Transverse colon (tissue), 4 donors: Measurements from ENCODE around the gene CES5A. TPM values are rescaled to one million over a fixed set of nuclear protein-coding genes. Genes with fewer than 3 reads are reported as not detected.

Source experiments
- DNase-seq: peaks from one replicate; pipeline ENCODE4 v3.0.0-alpha.2; 2019
- H3K27ac ChIP-seq, 4 donors: fragments of 200-600 bp; sonication (generic); 2 replicates each; pipeline ENCODE4 v1.5.1; 2016 to 2018; ENCODE audit warnings: inconsistent platforms in 4 of 4
- H3K27me3 ChIP-seq: fragments of 200-600 bp; sonication (generic); 2 replicates; pipeline ENCODE4 v1.5.1; 2017; ENCODE audit warnings: inconsistent platforms
- H3K36me3 ChIP-seq, 4 donors: fragments of 200-600 bp; sonication (generic); 2 replicates each; pipeline ENCODE4 v1.5.1; 2017 to 2019; ENCODE audit warnings: inconsistent platforms in 4 of 4
- H3K4me1 ChIP-seq, 4 donors: fragments of 200-600 bp; sonication (generic); 2 replicates each; pipeline ENCODE4 v1.5.1; 2017 to 2020; ENCODE audit warnings: inconsistent platforms in 4 of 4
- H3K4me3 ChIP-seq, 4 donors: fragments of 200-600 bp; sonication (generic); 1 replicate in 1 of 4; 2 replicates in 3 of 4; pipeline versions ENCODE4 v1.5.1 to v1.6.1; 2017 to 2019; ENCODE audit warnings: inconsistent platforms in 4 of 4
- H3K9me3 ChIP-seq, 2 donors: fragments of 200-600 bp; sonication (generic); 2 replicates each; pipeline ENCODE4 v1.5.1; 2017 to 2019; ENCODE audit warnings: inconsistent platforms in 2 of 2
- EP300 ChIP-seq: sonication (generic); formaldehyde crosslinking; IDR thresholded peaks from one replicate; pipeline ENCODE4 v1.6.1; 2017; ENCODE audit warnings: antibody characterized with exemption, low read depth
- POLR2A ChIP-seq: fragments of 450-650 bp; IDR thresholded peaks from one replicate; pipeline ENCODE4 v1.6.1; 2016; ENCODE audit warnings: antibody characterized with exemption, mild to moderate bottlenecking, moderate library complexity
- POLR2AphosphoS5 ChIP-seq, 3 donors: sonication (generic); formaldehyde crosslinking; IDR thresholded peaks; one replicate each; pipeline ENCODE4 v1.6.1; 2016; ENCODE audit warnings: antibody characterized with exemption in 3 of 3
- WGBS, 2 donors: methylation state at CpG; one replicate each; pipeline ENCODE4 v1.1.5; 2018; ENCODE audit warnings: low coverage in 1 of 2; 5-methylcytosine and 5-hydroxymethylcytosine counted together
- in situ Hi-C, 4 donors: fragments of 200-750 bp; cut with MboI; loops; one replicate each; pipeline versions ENCODE4 v1.15.0 to v1.15.1; 2017; ENCODE audit warnings: low sequenced_read_pairs in 3 of 4, low pct_ligation_motif_present in 1 of 4, low pct_unique_long_range_greater_than_20kb in 1 of 4
- intact Hi-C: fragments of 100-400 bp; cut with DNase I; formaldehyde crosslinking; loops from one replicate; pipeline ENCODE4 v1.15.1; 2023; ENCODE audit warnings: low total_unique reads
- total RNA-seq, 4 donors: library from RNA; depleted of rRNA; stranded (reverse); fragments of >200 nt; gene quantifications; one replicate each; pipeline ENCODE4 v1.1.0, GENCODE V29; 2016
- TF ChIP-seq, protein P1 (sequence below), 5 experiments: fragments of 200-600 bp in 3 of 5; fragments of 450-650 bp in 2 of 5; sonication (generic) in 3 of 5; IDR thresholded peaks; 1 replicate in 2 of 5; 2 replicates in 3 of 5; pipeline ENCODE4 v1.5.1; 2016 to 2017; ENCODE audit warnings: antibody characterized with exemption in 5 of 5, inconsistent platforms in 3 of 5, mild to moderate bottlenecking in 2 of 5, moderate library complexity in 1 of 5

The CES5A gene
- total RNA-seq, 4 donors from 2014 or later: not detected

DNA sequence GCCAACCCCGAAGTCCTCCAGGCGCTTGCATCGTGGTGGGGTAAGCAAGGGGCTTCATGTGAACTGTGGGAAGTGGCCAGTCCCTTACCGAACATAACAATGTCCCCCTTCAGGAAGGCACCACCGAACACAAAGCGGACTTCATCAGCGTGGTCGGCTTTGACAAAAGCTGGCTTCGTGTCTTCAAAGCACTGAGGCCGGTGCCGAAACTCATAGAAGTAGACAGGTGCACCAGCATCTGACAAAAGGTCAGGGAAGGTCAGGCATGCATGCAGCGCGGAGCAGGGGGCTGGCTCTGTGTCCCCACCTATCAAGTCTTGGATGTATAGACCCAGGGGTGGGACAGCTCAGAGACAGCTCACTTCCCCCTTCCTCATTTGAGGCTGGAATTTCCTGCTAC is 25.6 kb downstream of the CES5A start:
- in situ Hi-C loops: loop anchor here in 3 of 4 donors (10.0 to 25.0 kb wide), 4 partner anchors 88 to 387 kb away; no protein-coding TSS in a partner anchor
- H3K27ac ChIP-seq: no peak overlapping the region
- H3K27me3 ChIP-seq: peaks cover 30% of the 10 kb centered on the region
- intact Hi-C loops: no loop called here
- 75% methylated on average over 13 of the region's 13 CpGs; no CpG with 5 or more reads in 1 of the 2 donors for WGBS, 2 donors
- no peaks in the 10 kb centered on the region for H3K4me1 ChIP-seq
- H3K36me3 ChIP-seq: no peaks in the 10 kb centered on the region
- TF ChIP-seq POLR2AphosphoS5 (IDR thresholded peaks at IDR 0.05) (no peak), POLR2A (no peak), EP300 (no peak)
- TF ChIP-seq, protein P1, sequence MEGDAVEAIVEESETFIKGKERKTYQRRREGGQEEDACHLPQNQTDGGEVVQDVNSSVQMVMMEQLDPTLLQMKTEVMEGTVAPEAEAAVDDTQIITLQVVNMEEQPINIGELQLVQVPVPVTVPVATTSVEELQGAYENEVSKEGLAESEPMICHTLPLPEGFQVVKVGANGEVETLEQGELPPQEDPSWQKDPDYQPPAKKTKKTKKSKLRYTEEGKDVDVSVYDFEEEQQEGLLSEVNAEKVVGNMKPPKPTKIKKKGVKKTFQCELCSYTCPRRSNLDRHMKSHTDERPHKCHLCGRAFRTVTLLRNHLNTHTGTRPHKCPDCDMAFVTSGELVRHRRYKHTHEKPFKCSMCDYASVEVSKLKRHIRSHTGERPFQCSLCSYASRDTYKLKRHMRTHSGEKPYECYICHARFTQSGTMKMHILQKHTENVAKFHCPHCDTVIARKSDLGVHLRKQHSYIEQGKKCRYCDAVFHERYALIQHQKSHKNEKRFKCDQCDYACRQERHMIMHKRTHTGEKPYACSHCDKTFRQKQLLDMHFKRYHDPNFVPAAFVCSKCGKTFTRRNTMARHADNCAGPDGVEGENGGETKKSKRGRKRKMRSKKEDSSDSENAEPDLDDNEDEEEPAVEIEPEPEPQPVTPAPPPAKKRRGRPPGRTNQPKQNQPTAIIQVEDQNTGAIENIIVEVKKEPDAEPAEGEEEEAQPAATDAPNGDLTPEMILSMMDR (IDR thresholded peaks at IDR 0.05): no peak
- no peak overlapping the region for H3K4me3 ChIP-seq
- no peaks in the 10 kb centered on the region for H3K9me3 ChIP-seq
- DNase-seq: no peak

GRCh38 chr16:55846598-55847346 is 28.4 kb downstream of the CES5A start:
- H3K27me3 ChIP-seq: peaks cover 30% of the 10 kb centered on the region
- H3K36me3 ChIP-seq: no peaks in the 10 kb centered on the region
- no peak overlapping the region for H3K4me3 ChIP-seq
- no peak for TF ChIP-seq POLR2AphosphoS5 (IDR thresholded peaks at IDR 0.05)
- TF ChIP-seq, protein P1 (IDR thresholded peaks at IDR 0.05): no peak
- TF ChIP-seq EP300: no peak
- TF ChIP-seq POLR2A: no peak
- no peaks in the 10 kb centered on the region for H3K4me1 ChIP-seq
- H3K9me3 ChIP-seq: no peaks in the 10 kb centered on the region
- 43 to 50% methylated on average over 3 to 11 of the region's 11 CpGs for WGBS, 2 donors
- no peak overlapping the region for H3K27ac ChIP-seq
- in situ Hi-C loops: loop anchor here in 3 of 4 donors (10.0 to 25.0 kb wide), 4 partner anchors 91 to 384 kb away; no protein-coding TSS in a partner anchor
- intact Hi-C loops: no loop called here
- DNase-seq: no peak

DNA sequence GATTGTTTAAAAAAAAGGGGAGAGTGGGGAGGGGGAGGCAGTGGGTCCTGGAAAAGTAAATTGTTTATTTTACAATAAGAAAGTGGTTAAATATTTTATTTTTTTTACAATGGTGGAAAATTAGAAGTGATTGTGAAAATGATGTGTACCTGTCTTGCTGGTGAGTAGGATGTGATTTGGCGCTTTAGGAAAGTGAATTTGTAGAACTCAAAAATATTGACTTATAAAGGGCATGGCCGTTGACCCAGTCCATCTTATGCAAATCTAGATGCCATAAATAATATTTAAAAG is 32.1 kb downstream of the CES5A start:
- H3K36me3 ChIP-seq: no peaks in the 10 kb centered on the region
- H3K27ac ChIP-seq: no peak overlapping the region
- intact Hi-C loops (loop anchor here (1.0 to 5.0 kb wide), 2 partner anchors 131 to 378 kb away; no protein-coding TSS in a partner anchor), in situ Hi-C loops (loop anchor here (5.0 to 25.0 kb wide), 7 partner anchors 94 to 381 kb away; no protein-coding TSS in a partner anchor)
- WGBS, 2 donors: 41 to 50% methylated on average over 2 of the region's 2 CpGs
- H3K4me1 ChIP-seq: no peaks in the 10 kb centered on the region
- H3K27me3 ChIP-seq: peaks cover 6% of the 10 kb centered on the region
- H3K4me3 ChIP-seq: no peak overlapping the region
- TF ChIP-seq POLR2AphosphoS5 (IDR thresholded peaks at IDR 0.05): no peak
- TF ChIP-seq, protein P1 (IDR thresholded peaks at IDR 0.05): no peak
- TF ChIP-seq POLR2A: no peak
- no peaks in the 10 kb centered on the region for H3K9me3 ChIP-seq
- no peak for DNase-seq

DNA sequence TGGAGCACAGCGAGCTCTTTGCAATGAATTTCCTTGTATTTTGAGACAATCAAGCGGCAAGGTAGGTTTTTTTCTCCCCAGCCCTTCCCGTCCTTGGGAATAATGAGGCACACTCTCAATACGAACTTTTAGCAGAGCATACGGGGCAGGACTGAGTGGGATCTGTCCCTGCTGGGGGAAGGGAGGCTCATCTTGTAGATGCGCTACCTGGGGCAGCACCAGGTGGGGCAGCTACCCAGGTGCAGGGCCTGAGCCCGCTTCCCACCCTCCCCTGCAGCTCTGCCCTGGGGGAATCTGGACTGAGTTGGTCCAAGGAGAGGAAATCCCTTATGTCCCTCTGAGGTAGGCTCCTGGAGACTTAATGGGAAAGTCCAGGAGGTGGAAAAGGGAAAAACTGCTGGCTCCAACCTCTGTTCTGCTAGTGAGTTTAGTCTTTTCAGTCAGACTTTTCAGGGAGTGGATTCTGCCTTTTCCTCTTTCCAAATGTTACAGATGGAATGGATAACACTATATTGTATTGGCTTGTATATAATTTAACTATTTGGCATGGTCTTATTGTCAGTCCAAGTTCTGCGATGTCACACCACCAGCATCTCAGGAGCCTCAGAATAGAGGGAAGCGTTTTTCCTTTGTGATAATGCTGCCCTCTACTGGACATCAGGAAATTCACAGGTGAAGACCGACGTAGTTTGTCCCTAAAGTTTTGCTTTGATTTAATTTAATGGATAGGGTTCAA is 32.6 kb downstream of the CES5A start:
- H3K9me3 ChIP-seq: no peaks in the 10 kb centered on the region
- no peaks in the 10 kb centered on the region for H3K4me1 ChIP-seq
- in situ Hi-C loops: loop anchor here (5.0 to 25.0 kb wide), 7 partner anchors 95 to 380 kb away; no protein-coding TSS in a partner anchor
- TF ChIP-seq, protein P1 (IDR thresholded peaks at IDR 0.05): peak; percentile 70 to 76 (median 75)
- TF ChIP-seq POLR2A: no peak
- H3K27ac ChIP-seq: no peak overlapping the region
- H3K4me3 ChIP-seq: no peak overlapping the region
- intact Hi-C loops: loop anchor here (1.0 to 5.0 kb wide), 2 partner anchors 130 to 377 kb away; no protein-coding TSS in a partner anchor
- H3K27me3 ChIP-seq: peaks cover 1% of the 10 kb centered on the region
- no peaks in the 10 kb centered on the region for H3K36me3 ChIP-seq
- WGBS, 2 donors: 32 to 49% methylated on average over 10 to 11 of the region's 11 CpGs
- no peak for DNase-seq
